SH-SY5Y (cell line): ENCODE data around the gene PIKFYVE.

Experiments
- GATA2 ChIP-seq: IDR thresholded peaks from 2 replicates; pipeline ENCODE4 v1.6.1; 2011; ENCODE audit warnings: mild to moderate bottlenecking, low read depth, low read length
- GATA3 ChIP-seq: IDR thresholded peaks from 2 replicates; pipeline ENCODE4 v1.6.1; 2011; ENCODE audit warnings: low read depth, mild to moderate bottlenecking, low read length, moderate library complexity

- TF ChIP-seq GATA3 (no peak), GATA2 (no peak)
Observed at GRCh38 chr2:208297961-208298360, 31.9 kb downstream of the PIKFYVE start.
